OCI-M1 (cell line): ENCODE measurements around the gene VSIG10.
"Not testable (repeated sequence)": the region's sequence is repeated elsewhere in the genome, so short reads cannot be mapped to it uniquely, and the experiment has no call there.

Experiments used
- DNase-seq: peaks from one replicate; lab custom pipeline; 2025; lab: John Stamatoyannopoulos, UW

Gene VSIG10

DNA sequence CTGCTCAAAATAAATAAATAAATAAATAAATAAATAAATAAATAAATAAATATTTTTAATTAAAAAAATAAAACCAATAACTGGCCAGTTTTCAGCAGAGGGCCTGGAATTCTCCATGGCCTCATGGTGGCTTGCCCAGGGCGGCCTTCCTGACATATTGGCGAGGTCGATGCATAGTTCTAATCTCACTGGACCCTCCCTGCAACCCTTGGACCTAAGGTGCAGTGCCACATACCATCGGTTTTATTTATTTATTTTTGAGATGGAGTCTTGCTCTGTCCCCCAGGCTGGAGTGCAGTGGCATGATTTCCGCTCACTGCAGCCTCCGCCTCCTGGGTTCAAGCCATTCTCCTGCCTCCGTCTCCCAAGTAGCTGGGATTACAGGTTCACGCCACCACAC lies 3.9 kb upstream of the VSIG10 start:
- no peak for DNase-seq

DNA sequence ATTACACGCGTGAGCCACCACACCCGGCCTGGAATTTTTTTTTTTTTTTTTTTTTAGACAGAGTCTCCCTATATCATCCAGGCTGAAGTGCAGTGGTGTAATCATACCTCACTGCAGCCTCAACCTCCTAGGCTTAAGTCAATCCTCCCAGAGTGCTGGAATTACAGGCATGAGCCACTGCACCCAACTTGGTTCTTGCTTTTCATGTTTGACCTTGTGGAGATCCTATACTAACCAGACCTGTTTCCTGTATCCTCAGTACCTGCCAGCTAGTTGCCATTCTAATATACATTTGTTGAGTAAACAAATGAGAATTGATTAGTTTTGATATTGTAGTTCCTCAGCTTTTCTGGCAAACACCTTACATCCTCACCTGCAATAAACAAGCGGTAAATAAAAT lies 3.2 kb upstream of the VSIG10 start:
- DNase-seq, result no peak

DNA sequence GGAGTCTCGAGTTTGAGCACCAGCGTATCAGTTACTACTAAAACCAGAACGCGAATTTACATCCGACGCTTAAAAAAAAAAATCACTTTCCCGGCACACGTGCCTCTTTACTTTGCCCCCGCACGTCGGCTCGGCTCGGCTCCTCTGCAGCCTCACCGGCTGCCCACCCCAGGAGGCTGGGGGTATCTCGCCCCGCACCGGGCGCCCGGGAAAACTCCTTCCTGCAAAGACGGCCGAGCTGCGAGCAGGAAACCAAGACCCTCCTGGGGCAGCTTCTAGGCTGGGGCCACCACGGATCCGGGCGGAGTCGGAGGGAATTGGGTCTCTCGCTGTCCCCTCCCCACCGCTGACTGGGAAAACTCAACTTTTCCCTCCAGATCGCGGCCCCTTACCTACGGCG lies 610 bp downstream of the VSIG10 start:
- peak; percentile 26 for DNase-seq

- DNase-seq, result no peak
Observed at GRCh38 chr12:118102609-118103008, 1.2 kb downstream of the VSIG10 start.

GRCh38 chr12:118102070-118102469 lies 1.7 kb downstream of the VSIG10 start:
- DNase-seq, result no peak

DNA sequence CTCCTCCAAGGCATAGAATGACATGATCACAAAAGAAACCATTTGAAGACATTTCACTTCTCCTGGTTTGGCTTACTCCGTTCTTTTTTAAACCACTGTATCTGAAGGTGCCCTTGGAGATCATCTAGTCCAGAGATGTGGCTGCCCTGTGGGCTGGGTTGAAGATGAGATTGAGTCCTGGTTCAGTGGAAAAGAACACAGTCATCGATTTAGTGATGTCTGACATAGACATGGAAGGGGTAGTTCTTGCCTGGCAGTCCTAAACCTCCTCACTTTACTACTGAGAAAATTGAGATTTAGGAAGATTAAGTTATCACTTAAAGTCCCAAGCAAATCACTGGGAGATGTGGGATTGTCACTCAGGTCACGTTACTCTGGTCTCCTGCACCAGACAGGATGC lies 2.8 kb downstream of the VSIG10 start:
- DNase-seq, result no peak

DNA sequence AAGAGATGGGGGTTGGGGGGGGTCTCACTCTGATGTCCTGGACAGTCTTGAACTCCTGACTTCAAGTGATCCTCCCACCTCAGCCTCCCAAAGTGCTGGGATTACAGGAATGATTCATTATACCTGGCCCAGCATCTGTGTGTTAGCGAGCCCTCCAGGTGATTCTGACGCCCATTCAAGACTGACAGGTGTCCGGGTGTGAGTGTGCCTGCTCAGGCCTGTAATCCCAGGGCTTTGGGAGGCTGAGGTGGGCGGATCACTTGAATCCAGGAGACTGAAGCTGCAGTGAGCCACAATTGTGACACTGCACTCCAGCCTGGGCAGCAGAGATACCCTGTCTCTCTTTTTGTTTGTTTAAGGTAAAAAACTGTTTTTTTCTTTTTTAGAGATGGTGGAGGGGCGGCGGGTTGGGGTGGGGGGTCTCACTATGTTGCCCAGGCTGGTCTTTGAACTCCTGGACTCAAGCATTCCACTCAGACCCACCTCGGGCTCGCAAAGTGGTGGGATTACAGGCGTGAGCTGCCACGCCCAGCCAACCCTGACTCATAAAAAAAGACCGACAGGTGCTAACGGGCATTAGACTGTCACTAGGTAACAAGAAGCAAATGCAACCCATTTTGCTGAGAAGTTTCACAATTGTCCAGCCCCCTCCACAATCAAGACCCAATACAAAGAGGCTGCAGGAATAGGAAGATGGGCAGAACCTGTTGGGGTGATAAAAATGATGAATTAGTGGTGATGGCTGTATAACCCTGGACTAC lies 4.7 kb downstream of the VSIG10 start:
- no peak for DNase-seq

DNA sequence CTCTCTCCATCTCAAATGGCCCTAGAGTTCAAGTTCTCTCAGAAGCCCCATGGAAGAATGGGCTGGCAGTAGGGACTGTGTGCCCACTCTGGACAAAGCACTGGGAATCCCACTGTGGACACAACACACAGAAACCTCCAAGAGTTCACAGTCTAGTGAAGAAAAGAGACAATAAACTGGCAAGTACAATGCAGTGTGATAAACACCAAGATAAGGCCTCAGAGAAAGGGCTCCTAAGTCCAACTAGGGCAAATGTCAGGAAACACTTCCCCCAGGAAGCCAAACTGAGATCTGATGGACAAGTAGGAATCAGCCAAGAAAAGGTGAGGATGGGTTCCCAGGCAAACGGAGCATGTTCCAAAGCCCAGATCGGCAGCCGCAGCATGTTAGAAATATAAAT lies 5.4 kb downstream of the VSIG10 start:
- DNase-seq, result no peak

- no peak for DNase-seq
Observed at GRCh38 chr12:118094039-118094438, 9.8 kb downstream of the VSIG10 start.

DNA sequence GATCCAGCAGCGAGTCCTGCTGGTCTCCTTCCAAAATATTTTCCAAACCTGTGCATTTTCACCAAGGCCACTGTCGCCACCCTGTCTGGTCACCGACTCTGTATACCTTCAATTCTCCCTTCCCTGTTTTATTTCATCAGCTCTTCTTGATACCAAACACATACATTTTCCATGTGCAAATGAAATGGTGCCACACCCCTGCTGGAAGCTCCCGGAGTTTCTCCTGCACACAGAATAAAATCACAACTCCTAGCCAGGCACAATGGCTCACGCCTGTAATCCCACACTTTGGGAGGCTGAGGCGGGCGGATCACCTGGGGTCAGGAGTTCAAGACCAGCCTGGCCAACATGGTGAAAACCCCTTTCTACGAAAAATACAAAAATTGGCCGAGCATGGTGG lies 14.0 kb downstream of the VSIG10 start:
- no peak for DNase-seq

DNA sequence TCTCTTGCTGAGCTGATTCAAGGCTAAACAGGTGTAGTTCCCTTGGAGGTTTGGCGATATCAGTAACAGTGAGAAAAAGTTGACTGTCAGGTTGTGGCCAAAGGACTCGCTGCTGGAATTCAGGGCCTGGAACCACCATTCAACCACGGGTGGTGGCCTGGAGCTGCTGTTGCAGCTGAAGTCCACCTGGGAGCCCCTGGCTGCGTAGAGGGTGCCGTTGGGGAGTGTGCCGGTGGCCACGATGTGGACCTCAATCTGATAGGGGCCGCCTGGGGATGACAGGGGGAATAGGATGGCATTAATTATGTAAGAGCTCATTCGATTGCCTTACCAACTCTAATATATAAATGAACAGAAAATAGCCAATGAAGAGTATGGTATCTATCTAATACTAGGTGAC lies 21.6 kb downstream of the VSIG10 start:
- DNase-seq, result no peak

GRCh38 chr12:118081521-118081920 lies 22.3 kb downstream of the VSIG10 start:
- DNase-seq, result not testable (repeated sequence)

DNA sequence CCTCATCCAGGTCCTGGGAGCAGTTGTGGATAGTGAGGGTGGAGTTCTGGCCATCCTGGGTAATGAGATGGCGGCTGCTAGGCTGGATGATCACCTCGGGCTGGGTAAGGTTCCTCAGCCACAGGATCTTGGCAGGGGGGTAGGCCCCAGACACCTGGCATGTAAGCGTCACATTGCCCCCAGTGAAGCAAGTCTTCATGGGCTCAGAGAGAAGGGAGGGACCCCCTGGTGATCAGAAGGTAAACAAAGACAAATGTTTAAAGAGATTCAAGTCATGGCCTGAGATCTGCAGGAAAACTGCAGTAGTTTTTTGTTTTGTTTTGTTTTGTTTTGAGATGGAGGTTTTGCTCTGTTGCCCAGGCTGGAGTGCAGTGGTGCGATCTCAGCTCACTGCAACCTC lies 30.0 kb downstream of the VSIG10 start:
- no peak for DNase-seq

DNA sequence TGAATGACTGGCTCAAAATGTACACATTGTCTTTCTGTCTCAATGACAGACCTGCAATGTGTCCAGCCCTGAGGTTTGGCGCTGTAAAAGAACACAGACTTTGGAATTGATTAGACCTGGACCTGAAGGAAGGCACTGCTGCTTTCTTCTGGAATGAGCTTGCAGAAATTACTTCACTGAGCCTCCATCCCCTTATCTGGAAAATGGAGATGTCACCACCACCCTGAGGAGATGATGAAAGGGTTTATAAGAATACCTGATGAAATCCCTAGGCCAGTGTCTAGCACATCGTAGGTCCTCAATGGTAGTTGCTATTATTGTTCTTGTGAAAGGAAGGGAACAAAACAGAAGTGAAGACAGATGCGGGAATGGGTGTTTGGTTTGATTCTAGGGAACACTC lies 33.2 kb downstream of the VSIG10 start:
- no peak for DNase-seq

- no peak for DNase-seq
Observed at GRCh38 chr12:118068445-118068844, 35.4 kb downstream of the VSIG10 start.

- DNase-seq, result peak; percentile 70
Observed at GRCh38 chr12:118065380-118065779, 38.4 kb downstream of the VSIG10 start.

GRCh38 chr12:118064608-118065007 lies 39.2 kb downstream of the VSIG10 start:
- DNase-seq, result peak; percentile 79

DNA sequence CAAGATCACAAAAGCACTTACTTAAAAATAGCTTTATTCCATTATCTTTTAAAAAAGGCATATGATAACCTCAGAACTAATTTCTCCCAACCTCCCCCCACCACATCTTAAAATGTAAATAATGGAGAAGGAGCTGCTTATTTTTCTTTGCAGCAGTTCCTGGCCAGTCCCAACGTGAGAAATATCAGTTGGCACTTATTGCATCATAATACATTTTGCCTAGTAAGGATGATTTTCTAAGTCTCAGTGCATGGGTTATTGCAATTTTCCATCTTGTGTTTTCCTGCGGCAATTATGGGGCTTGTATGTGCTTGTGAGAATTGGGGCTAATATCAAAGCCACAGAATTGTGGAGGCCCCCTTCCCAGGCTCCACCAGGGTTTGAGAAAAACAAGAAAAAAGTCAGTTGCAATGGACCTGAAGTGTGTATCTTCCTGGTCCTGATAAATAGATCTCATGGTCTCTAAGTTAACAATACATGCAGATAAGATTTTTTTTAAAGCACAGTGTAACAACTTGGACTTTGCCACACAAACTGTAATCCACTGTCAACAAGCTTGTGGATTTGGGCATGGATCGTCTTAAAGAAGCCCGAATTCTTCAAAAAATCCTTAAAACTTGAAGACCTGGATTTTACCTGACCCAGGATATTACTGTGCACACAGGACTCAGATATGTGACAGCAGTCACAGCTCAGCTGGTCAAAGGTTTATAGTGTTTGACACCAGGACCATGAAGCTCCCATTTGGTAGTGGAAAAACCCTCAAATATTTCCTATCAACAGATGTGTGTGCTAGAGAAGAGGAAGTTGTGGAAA lies 40.0 kb downstream of the VSIG10 start:
- peak; percentile 66 for DNase-seq

DNA sequence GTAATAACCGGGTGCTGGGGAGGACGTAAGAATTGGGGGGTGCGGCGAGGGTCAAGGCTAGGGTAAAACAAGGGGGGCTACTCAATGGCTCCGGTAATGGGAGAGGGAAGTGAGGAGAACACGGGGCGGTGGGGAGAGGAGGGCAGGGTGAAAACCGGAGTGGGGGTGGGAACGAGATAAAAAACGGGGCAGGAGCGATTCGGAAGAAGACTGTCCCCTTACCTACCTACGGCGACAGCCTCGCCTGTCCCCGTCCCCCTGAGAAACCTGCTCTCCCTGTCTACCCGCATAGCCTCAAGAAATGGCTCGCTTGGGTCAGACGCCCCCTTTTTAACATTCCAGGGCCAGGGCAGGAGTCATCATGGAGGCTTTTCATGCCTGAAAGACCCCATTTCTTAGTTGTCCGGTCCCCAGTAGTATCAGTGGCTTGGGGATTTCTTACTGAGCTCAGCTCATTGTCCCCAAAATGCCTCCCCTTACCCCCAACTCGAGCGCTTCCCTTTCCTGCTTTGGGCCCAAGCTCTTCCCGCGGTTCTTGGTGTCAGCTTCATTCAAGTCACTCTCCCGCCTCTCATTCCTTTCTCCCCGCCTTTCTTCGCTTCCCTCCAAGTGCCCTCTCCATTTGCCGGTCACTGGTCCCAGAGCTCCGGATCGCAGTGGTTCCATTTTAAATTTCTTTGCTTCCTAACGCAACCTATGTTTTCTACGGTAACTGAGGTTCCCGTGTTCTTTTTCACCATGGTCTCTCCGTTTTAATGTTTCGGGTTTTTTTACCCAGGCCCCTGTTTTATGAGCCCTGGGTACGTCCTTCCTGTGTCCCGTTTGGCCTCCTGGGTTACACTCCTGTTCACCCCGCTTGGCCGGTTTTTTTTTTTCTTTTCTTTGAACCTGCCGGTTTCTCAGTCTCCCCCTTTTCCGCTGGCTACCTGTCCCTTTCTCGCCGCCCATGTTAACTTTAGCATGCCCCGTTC lies 41.7 kb downstream of the VSIG10 start:
- peak; percentile 60 for DNase-seq

- peak; percentile 62 for DNase-seq
Observed at GRCh38 chr12:118061011-118061872, 42.6 kb downstream of the VSIG10 start, which contains the start of gene WSB2. Gene WSB2, minus strand, starts transcription at chr12:118061179. Its CDS starts 131 bp downstream, at chr12:118061048.
